ENCODE measurements around the gene CYBB.
"Not testable (repeated sequence)": the region's sequence is repeated elsewhere in the genome, so short reads cannot be mapped to it uniquely, and the experiment has no call there.

The CYBB gene

GRCh38 chrX:37779857-37780256 is at the start of gene CYBB:
Gene CYBB, plus strand, starts transcription at chrX:37780059. Its CDS starts 19 bp downstream, at chrX:37780078.
- no peak for DNase-seq (ENCODE audit: low read depth)

- DNase-seq (ENCODE audit: low read depth), result peak; percentile 55
Measured at GRCh38 chrX:37745354-37745753, 34.5 kb upstream of the CYBB start.

GRCh38 chrX:37745835-37746217 is 34.0 kb upstream of the CYBB start:
- no peak for DNase-seq (ENCODE audit: low read depth)

GRCh38 chrX:37746218-37746941 is 33.5 kb upstream of the CYBB start:
- DNase-seq (ENCODE audit: low read depth), result no peak

GRCh38 chrX:37746951-37747350 is 32.9 kb upstream of the CYBB start:
- no peak for DNase-seq (ENCODE audit: low read depth)

GRCh38 chrX:37752281-37752680 is 27.6 kb upstream of the CYBB start:
- no peak for DNase-seq (ENCODE audit: low read depth)

- DNase-seq (ENCODE audit: low read depth), result no peak
Measured at GRCh38 chrX:37752936-37753335, 26.9 kb upstream of the CYBB start.

GRCh38 chrX:37753384-37753783 is 26.5 kb upstream of the CYBB start:
- no peak for DNase-seq (ENCODE audit: low read depth)

GRCh38 chrX:37754516-37754915 is 25.3 kb upstream of the CYBB start:
- no peak for DNase-seq (ENCODE audit: low read depth)

- no peak for DNase-seq (ENCODE audit: low read depth)
Measured at GRCh38 chrX:37755025-37755424, 24.8 kb upstream of the CYBB start.

GRCh38 chrX:37757082-37757481 is 22.8 kb upstream of the CYBB start:
- no peak for DNase-seq (ENCODE audit: low read depth)

GRCh38 chrX:37759351-37759750 is 20.5 kb upstream of the CYBB start:
- DNase-seq (ENCODE audit: low read depth), result no peak

GRCh38 chrX:37759878-37760418 is 19.9 kb upstream of the CYBB start:
- no peak for DNase-seq (ENCODE audit: low read depth)

- DNase-seq (ENCODE audit: low read depth), result no peak
Measured at GRCh38 chrX:37763400-37763799, 16.5 kb upstream of the CYBB start.

GRCh38 chrX:37765507-37765906 is 14.4 kb upstream of the CYBB start:
- no peak for DNase-seq (ENCODE audit: low read depth)

- no peak for DNase-seq (ENCODE audit: low read depth)
Measured at GRCh38 chrX:37767430-37767829, 12.4 kb upstream of the CYBB start.

- DNase-seq (ENCODE audit: low read depth), result not testable (repeated sequence)
Measured at GRCh38 chrX:37768866-37769265, 11.0 kb upstream of the CYBB start.

GRCh38 chrX:37776283-37776986 is 3.4 kb upstream of the CYBB start:
- DNase-seq (ENCODE audit: low read depth), result no peak

- DNase-seq (ENCODE audit: low read depth), result no peak
Measured at GRCh38 chrX:37776987-37777325, 2.9 kb upstream of the CYBB start.

- no peak for DNase-seq (ENCODE audit: low read depth)
Measured at GRCh38 chrX:37781081-37781480, 1.2 kb downstream of the CYBB start.

- no peak for DNase-seq (ENCODE audit: low read depth)
Measured at GRCh38 chrX:37781814-37782213, 2.0 kb downstream of the CYBB start.

GRCh38 chrX:37782359-37782758 is 2.5 kb downstream of the CYBB start:
- no peak for DNase-seq (ENCODE audit: low read depth)

GRCh38 chrX:37783305-37783704 is 3.4 kb downstream of the CYBB start:
- DNase-seq (ENCODE audit: low read depth), result no peak

- DNase-seq (ENCODE audit: low read depth), result no peak
Measured at GRCh38 chrX:37785569-37785968, 5.7 kb downstream of the CYBB start.

Measured in activated T-cell treated with anti-CD3 and anti-CD28 coated beads for 24 hours (primary cell).